HS-27A (cell line): ENCODE data around the gene LY6G5B.

Experiments used
- DNase-seq: peaks from one replicate; pipeline ENCODE4 v3.0.0-alpha.2; 2012; ENCODE audit warnings: low read depth, missing footprints

The LY6G5B gene

GRCh38 chr6:31663126-31663960, 6.4 kb upstream of the LY6G5B start:
- no peak for DNase-seq

GRCh38 chr6:31663961-31664789, 5.6 kb upstream of the LY6G5B start:
- no peak for DNase-seq

- DNase-seq: peak; percentile 94
Measured at GRCh38 chr6:31664790-31665500, 4.8 kb upstream of the LY6G5B start, which contains the start of gene GPANK1. Gene GPANK1, minus strand, starts transcription at chr6:31664997. Its CDS starts 519 bp downstream, at chr6:31664478.

GRCh38 chr6:31665501-31666336, 4.1 kb upstream of the LY6G5B start, which contains the start of gene CSNK2B:
Gene CSNK2B, plus strand, starts transcription at chr6:31666080. Its CDS starts 752 bp downstream, at chr6:31666832.
- DNase-seq: peak; percentile 95

GRCh38 chr6:31666337-31666965, 3.3 kb upstream of the LY6G5B start:
- no peak for DNase-seq

- DNase-seq: no peak
Measured at GRCh38 chr6:31676322-31676903, 6.6 kb downstream of the LY6G5B start.

- no peak for DNase-seq
Measured at GRCh38 chr6:31676904-31677303, 7.1 kb downstream of the LY6G5B start.

GRCh38 chr6:31677955-31678354, 8.2 kb downstream of the LY6G5B start:
- no peak for DNase-seq

- peak; percentile 69 for DNase-seq
Measured at GRCh38 chr6:31680226-31681134, 10.7 kb downstream of the LY6G5B start, which contains the start of gene LY6G5C. Gene LY6G5C, minus strand, starts transcription at chr6:31681067. Its CDS starts 694 bp downstream, at chr6:31680373.

- no peak for DNase-seq
Measured at GRCh38 chr6:31681135-31681671, 11.4 kb downstream of the LY6G5B start.

- no peak for DNase-seq
Measured at GRCh38 chr6:31683591-31683990, 13.8 kb downstream of the LY6G5B start.

- no peak for DNase-seq
Measured at GRCh38 chr6:31686483-31686882, 16.7 kb downstream of the LY6G5B start.

GRCh38 chr6:31687321-31687720, 17.5 kb downstream of the LY6G5B start:
- DNase-seq: no peak

GRCh38 chr6:31687860-31688693, 18.3 kb downstream of the LY6G5B start:
- no peak for DNase-seq

GRCh38 chr6:31689249-31690110, 19.7 kb downstream of the LY6G5B start:
- DNase-seq: no peak

- no peak for DNase-seq
Measured at GRCh38 chr6:31690231-31691077, 20.7 kb downstream of the LY6G5B start.
